Ovary (tissue), 3 donors: ENCODE measurements around the gene DLK2.
"Not testable (repeated sequence)": the region's sequence is repeated elsewhere in the genome, so short reads cannot be mapped to it uniquely, and the experiment has no call there.

Source experiments
- POLR2A ChIP-seq: fragments of 450-650 bp; IDR thresholded peaks from one replicate; pipeline ENCODE4 v1.6.1; 2017; ENCODE audit warnings: antibody characterized with exemption, mild to moderate bottlenecking, moderate library complexity
- TF ChIP-seq, protein P1 (sequence below), 3 donors: fragments of 450-650 bp in 2 of 3; fragments of 200-600 bp in 1 of 3; IDR thresholded peaks; one replicate each; pipeline versions ENCODE4 v1.5.1 to v1.8.0; 2016 to 2022; ENCODE audit warnings: antibody characterized with exemption in 3 of 3, mild to moderate bottlenecking in 1 of 3
- donor health status: DM: no; HTN: no; CAD: no.

DNA sequence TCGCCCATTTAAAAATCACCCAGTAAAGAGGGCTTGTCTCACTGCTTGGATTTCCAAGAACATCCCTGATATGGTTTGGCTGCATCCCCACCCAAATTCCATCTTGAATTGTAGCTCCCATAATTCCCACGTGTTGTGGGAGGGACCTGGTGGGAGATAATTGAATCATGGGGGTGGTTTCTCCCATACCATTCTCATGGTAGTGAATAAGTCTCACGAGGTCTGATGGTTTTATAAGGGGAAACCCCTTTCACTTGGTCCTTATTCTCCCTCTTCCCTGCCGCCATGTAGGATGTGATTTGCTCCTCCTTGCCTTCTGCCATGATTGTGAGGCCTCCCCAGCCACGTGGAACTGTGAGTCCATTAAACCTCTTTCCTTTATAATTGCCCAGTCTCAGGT is 11.9 kb upstream of the DLK2 start:
- TF ChIP-seq, protein P1, sequence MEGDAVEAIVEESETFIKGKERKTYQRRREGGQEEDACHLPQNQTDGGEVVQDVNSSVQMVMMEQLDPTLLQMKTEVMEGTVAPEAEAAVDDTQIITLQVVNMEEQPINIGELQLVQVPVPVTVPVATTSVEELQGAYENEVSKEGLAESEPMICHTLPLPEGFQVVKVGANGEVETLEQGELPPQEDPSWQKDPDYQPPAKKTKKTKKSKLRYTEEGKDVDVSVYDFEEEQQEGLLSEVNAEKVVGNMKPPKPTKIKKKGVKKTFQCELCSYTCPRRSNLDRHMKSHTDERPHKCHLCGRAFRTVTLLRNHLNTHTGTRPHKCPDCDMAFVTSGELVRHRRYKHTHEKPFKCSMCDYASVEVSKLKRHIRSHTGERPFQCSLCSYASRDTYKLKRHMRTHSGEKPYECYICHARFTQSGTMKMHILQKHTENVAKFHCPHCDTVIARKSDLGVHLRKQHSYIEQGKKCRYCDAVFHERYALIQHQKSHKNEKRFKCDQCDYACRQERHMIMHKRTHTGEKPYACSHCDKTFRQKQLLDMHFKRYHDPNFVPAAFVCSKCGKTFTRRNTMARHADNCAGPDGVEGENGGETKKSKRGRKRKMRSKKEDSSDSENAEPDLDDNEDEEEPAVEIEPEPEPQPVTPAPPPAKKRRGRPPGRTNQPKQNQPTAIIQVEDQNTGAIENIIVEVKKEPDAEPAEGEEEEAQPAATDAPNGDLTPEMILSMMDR (IDR thresholded peaks at IDR 0.05), result not testable (repeated sequence)
- not testable (repeated sequence) for TF ChIP-seq POLR2A
